ENCODE results near the gene MORN5.

The MORN5 gene

DNA sequence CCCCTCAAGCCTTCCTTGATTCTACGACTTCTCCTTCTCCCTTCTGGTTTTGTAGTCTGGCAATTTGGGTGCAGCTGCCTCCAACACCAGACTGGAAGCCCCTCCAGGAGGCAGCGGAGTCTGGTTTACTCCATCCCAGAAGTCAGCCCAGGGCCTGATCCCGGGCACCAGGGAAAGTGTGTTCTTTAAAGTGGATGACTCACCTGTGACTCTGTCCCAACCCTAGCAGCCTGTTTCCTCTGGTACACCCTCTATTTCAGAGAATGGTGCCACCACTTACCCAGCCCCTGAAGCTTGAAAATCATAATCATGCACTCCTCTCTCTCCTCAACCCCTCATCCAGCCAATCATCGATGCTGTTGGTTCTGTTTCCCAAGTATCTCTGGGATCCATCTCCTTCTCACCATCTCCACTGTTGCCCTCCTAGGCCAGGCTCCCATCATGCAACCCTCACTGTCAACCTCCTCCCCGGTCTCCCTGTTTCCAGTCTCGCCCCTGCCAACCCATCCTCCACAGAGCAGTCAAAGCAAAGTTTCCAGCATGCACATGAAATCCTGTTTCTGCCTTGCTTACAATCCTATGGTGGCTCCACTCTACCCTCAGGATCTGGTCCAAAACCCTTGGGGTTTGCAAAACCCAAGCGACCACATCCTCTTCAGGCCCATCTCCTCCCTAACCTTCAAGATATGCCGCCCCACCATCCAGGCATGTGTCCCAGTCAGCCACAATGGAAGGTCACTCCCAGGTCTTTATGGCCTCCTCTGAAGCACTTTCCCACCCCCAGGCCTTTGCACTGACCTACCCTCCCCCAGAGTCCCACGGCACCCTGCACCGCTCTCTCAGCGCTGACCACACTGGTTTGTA lies 58.6 kb downstream of the MORN5 start:
- no peak for DNase-seq

DNA sequence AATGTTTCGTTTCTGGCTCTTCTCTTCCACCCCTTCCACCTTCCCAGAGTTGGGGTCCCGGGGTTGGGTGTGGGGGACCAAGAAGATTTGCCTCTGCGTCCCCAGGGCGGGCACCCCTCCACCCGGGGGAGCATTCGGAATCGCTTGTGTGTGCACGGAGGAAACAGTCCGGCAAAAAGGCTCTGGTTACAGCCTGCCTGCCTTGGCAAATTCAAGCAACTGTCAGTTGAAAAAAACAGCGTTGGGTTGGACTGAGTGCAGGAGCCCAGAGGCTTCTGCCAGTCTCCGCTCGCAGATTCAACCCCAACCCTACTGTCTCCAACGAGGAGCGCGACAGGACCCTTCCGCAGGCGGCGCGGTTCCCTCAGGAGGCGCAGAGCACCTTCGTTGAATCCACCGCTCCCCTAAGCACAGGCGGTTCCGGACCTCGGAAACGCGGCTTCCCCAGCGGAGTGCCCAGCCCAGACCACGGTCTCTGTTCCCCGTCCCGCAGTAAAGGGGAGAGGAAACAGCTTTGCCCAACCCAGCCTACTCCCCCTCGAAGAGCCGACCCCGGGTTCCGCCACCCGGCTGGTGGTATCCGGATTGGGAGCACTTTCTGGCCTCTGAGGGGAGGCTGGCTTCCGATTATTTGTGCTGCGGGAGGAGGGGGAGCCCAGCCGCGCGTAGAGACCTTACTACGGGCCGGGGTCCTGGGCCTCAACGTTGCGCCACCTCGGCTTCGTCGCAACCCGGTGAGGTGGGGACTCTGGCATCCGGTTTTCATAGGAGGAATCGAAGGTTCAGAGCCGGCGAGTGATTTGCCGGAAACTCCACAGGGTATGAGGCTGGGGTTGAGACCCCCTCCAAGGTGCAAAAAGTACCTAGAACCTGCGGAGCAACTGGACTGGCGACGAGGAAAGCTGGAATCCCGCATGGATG lies 59.5 kb downstream of the MORN5 start:
- no peak for DNase-seq

DNA sequence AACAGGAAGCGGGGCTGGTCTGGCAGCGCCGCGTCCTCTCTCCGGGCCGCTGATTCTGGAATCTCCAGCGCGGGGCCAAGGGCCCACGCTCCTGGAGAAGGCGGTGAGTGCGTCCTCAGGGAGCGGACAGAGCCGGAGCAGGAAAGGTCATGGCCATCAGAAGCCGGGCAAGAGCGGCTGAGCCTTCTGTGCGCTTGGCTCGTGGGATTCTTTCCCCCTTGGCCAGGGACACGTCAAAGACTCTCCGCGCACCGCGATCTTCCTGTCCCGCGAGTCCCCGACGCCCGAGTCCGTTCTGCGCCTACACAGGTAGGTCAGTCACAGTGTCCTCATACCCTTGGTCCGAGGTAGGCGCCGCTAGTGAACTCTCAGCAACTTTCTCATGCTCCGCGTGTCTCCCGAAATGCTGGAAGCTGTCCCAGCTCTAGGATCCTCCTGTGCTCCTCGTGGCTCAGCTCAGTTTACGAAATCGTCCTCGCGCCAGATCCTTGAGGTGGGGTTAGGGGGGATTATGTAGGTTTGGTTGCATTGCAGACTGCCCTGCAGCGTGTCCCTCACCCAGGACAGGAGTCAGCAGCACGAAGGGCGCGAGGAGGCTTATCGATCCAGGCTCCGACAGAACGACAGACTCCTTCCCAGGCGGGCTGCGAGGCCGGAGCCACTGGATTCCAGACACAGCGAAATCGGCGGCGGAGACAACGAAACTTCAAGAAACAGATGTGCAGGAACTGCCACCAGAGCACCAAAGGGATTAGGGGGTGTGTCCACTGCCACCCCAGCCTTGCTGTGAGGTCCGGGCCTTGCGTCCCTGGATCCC lies 60.4 kb downstream of the MORN5 start:
- no peak for DNase-seq

DNA sequence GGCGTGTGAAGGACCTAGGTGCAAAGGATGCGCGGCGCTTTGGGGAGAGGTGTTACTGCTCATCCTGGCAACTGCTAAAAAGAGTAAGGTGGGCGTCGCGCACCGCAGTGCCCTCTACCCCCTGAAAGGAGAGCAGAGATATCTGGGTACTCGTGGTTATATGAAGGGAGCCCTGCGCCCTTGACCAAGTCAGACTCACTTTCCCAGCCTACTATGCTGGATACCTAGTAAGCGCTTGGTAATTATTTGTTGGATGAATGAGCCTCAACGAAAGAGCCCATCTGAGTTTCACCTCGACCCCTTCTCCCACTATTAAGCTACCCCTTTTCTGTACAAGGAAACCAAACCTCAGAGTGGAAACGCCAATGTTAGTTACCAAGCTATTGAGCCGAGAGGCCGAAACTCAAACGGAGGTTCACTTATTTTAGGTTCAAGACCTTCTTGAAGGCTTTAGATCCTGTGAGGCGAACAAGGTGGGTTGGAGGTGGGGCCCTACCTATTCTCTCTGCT lies 61.0 kb downstream of the MORN5 start:
- DNase-seq = no peak

DNA sequence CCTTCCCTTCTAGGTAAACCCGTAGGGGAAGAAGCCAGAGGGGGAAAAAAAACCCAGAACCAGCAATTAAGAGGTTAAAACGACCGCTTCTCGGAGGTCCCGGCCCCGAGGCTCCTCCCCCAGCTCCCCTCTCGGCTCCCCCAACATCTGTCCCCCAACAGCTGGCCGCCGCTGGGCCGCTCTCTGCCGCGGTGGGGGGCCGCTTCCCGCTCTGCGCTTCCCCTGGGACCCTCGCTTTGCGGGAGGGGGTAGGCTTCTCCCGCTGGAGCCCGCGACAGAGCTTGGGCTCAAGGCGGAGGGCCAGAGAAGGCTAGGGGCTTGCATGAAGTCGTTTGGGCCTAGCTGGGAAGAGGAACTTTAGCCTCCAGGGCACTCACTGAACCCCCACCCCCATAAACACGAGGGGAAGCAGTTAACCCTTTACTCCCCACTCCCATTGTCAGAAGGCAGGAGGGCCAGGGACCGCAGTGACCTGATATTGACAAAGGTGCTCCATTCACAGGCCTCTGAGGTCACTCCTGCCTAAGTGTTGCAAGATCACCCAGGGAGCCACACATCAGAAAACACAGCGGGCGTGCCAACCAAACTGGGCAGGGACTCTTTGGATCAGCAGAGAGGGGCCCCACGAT lies 61.6 kb downstream of the MORN5 start:
- DNase-seq = no peak

DNA sequence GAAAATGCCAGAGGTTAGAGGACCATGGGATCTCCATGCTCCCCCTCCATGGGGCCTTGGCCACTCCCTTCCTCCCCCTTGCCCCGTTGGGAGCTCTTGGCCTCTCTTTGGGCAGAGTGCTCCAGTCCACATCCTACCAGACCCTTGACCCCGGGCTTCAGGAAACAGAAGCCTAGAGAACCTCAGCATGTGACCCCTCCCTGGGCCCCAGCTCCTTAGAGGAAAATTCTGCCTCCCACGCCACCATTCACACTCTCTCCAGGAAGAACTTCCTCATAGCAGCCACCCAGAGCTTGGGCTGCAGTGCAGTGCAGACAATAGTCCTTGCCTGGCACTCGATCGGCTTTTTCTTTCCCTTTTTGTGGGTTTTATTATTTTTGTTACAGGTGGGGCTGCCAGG lies 63.1 kb downstream of the MORN5 start:
- no peak for DNase-seq

DNA sequence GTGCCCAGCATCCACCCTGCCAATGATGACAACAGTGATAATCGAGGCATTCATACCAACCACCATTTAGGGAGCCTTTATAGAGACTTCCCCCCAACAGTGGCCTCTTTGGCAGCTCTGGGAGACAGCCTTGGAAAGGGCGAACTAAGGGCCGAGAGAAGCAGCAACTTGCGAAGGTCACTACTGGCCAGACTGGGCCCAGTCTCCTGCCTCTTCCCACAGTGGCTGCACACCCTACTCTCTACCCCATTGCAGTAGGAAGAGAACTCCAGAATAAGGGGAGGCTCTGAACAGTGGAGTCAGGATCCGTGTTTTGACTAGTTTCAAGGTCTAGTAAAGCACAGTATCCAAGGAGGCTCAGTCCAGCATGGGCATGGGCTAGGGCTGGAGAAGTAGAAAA lies 63.7 kb downstream of the MORN5 start:
- no peak for DNase-seq

GRCh38 chr9:122225312-122226141 lies 65.8 kb downstream of the MORN5 start:
- DNase-seq = no peak

DNA sequence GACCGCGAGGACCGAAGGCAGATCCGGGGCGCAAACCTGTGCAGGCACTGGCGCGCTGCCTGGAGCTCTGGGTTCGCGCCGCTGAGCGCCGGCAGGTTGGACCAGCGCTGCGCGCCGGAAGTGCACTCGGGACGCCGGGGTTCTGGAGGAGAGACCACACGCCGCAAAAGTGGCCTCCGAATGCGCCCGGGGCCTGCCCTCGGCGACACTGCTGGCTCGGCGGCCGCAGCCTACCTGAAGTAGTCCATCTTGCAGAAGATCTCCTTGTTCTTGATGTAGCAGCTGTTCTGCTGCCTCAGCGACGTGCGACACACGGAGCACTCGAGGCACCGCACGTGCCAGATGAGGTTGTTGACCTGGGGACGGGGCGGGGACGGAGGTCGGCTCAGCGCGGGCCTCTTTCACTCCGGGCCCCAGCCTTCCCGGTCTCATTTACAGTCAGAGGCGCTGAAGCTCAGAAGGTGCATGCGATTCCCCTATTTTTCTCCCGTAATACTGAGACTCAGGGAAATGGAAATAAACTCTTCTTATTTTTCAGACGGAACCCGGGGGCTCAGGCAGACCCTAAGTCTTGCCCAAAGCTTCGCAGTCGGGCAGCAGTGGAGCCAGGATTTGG lies 66.5 kb downstream of the MORN5 start:
- DNase-seq = no peak

DNA sequence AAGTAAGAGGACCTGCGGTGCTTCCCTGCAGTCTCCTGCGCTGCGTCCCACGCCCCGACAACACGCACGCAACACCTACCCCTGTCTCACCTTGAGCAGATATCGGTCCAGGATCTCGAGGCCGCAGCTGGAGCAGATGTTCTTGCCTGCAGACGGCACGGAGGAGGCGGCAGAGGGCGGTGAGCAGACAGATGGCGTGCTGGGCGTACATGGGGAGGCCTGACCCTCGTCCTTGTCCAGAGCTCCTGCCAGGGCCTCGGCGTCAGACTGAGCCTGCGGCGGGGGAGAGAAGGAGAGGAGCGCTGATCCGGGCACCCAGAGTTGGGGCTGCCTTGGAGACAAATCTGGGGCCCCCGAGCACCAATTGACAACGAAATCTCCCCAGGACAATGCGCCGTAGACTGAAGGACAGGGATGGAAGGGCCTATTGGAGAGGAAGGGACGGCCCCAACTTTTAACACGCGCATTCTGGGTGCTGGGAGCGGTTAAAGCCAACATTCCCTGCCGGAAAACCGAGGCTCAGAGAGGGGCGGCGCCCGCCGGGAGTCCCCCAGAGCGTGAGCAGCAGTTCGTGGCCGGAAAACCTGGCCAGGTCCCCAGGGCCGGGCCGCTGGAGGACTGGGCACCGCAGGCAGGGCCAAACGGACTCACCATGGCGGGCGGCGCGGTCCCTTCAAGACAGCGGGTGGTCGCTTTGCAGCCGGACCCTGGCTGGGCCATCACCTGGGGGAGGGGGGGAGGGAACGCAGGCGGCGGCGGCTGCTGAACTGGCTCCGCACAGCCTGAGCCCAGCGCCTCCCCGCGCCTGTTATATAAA lies 67.3 kb downstream of the MORN5 start:
- DNase-seq = no peak

GRCh38 chr9:122227575-122227900 lies 67.8 kb downstream of the MORN5 start:
- DNase-seq = no peak

DNA sequence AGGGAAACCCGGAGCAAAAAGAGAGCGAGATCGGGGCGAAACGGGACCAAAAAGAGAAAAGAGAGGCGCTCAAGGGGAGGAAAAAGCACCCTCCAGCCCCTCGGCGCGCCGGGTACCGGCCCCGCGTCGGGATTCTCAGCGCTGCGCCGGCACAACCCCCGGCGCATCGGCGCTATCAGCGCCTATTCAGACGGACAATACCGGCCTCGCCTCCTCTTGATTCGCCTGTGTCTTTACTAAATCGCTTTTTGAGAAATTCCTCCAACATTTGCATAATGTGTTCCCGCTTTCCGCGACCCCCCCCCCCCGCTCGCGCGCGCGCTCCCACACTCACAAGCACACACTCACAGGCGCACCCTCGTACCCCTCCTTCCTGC lies 68.5 kb downstream of the MORN5 start:
- DNase-seq = no peak

GRCh38 chr9:122228568-122229484 lies 69.1 kb downstream of the MORN5 start, which contains the start of gene LHX6:
TSS of gene LHX6 (minus strand) at chr9:122228957. CDS start at chr9:122228740, 217 bp downstream.
- DNase-seq = no peak

GRCh38 chr9:122229485-122229837 lies 69.8 kb downstream of the MORN5 start:
- DNase-seq = no peak

GRCh38 chr9:122232796-122233306 lies 73.1 kb downstream of the MORN5 start:
- DNase-seq = no peak

DNA sequence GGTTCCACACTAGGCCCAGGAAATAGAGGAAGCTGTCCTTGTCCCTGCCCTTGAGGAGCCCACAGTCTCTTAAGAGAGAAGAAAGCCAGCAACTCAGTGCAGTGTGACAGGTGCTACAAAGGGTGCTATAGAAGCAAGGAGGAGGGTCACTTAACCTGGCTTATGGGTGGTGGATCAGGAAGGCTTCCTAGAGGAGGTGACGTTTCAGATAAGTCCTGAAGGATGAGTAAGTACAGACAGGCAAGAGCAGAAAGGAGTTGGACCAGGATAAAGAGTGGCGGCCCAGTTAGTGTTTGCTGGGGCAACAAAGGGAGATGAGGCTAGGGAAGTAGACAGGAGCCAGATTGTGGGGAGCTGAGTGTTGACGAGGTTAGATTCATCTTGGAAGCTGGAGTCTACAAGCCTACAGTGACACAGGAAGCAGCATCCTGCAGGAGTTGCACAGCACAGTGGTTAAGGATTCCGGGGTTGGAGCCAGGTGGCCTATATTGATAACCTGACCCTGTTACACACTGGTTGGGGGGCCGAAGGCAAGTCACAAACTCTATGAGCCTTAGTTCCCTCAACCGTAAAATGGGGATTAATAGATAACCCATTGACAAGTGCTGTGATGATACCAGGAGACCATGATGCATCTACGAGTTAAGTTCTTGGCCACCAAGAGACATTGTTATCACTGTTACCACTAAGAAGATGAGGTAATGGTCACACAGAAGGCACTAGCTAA lies 74.5 kb downstream of the MORN5 start:
- DNase-seq = no peak

DNA sequence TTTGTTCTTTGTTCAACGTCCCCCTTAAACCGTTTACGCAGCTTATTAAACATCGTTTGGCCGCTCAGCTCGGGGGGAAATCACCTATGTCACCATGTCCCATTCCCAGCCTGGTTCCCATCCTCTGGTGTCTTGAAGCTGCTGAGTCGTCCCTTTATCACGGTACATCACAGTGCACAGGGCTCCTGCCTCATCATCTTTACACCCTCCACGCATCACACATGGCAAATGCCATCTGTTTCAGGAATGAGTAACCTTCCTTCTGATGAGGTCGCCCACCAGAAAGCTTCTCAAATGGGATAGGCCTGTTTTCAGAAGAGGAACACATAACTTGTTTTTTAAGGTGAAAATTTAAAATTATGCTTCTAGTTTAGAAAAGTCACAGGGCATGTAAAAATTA lies 77.0 kb downstream of the MORN5 start:
- no peak for DNase-seq

GRCh38 chr9:122239722-122240121 lies 80.0 kb downstream of the MORN5 start:
- DNase-seq = no peak

Data from NCI-H2029 treated with DMSO at 0.1 percent for 48 hours (cell line).